ENCODE results near the gene ANKRD6.

Gene ANKRD6

DNA sequence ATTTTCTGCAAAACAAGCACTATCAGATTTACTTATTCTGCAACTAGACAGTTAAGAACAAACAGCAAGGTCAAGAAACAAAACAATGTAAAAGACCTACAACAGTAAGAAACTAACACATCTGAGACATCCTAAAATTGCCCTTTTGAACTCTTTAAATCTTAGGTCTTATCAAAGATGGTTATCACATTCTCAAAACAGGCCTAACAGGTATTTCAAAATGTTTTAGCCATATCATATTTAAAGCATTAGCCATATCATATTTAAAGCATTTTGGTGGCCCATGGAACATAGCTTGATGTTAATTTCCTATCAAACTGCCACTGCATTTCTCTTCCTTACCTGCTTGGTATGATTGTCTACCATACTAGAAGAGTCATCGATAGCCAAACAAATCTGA lies 216.7 kb downstream of the ANKRD6 start:
- DNase-seq: no peak
- Histone ChIP-seq H3K27me3 (replicated peaks; ENCODE audit: control insufficient read depth, insufficient read depth, low read length, poor library complexity, severe bottlenecking) (no peaks in the 10 kb centered on the region), H3K4me1 (ENCODE audit: control insufficient read depth, insufficient read depth, low read length, poor library complexity, severe bottlenecking) (no peaks in the 10 kb centered on the region), H3K27ac (ENCODE audit: insufficient read depth, low read length, poor library complexity, severe bottlenecking) (no peak overlapping the region), H3K4me3 (ENCODE audit: insufficient read depth, low read depth, low read length, poor library complexity, severe bottlenecking) (no peak overlapping the region), H3K9me3 (ENCODE audit: control insufficient read depth, low read length) (no peaks in the 10 kb centered on the region), H3K36me3 (ENCODE audit: control insufficient read depth, insufficient read depth, low read length) (peaks cover 64% of the 10 kb centered on the region)

- Histone ChIP-seq H3K27ac (ENCODE audit: insufficient read depth, low read length, poor library complexity, severe bottlenecking) (no peak overlapping the region), H3K4me3 (ENCODE audit: insufficient read depth, low read depth, low read length, poor library complexity, severe bottlenecking) (no peak overlapping the region), H3K27me3 (replicated peaks; ENCODE audit: control insufficient read depth, insufficient read depth, low read length, poor library complexity, severe bottlenecking) (no peaks in the 10 kb centered on the region), H3K4me1 (ENCODE audit: control insufficient read depth, insufficient read depth, low read length, poor library complexity, severe bottlenecking) (no peaks in the 10 kb centered on the region), H3K36me3 (ENCODE audit: control insufficient read depth, insufficient read depth, low read length) (peaks cover 65% of the 10 kb centered on the region), H3K9me3 (ENCODE audit: control insufficient read depth, low read length) (no peaks in the 10 kb centered on the region)
- no peak for DNase-seq
These were observed 217.6 kb downstream of the ANKRD6 start for GRCh38 chr6:89650579-89650978.

DNA sequence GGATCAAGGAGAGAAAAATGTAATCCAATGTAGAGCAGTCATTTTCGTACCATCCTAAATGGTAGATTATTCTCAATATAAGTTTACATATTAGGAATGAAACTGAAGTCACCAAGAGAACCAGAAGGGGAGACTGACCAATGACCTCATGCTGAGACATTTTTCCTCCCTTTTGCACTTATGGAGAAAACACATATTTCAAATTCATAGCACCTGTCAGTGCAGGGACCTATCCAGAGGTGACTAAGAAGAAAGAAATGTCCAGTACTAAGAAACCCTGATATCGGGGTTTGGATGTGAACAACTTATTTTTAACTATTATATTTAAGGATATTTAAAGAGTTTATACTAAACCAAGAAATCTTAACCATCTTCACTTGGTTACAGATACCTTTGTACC lies 222.2 kb downstream of the ANKRD6 start:
- Histone ChIP-seq H3K4me3 (ENCODE audit: insufficient read depth, low read depth, low read length, poor library complexity, severe bottlenecking) (no peak overlapping the region), H3K27me3 (replicated peaks; ENCODE audit: control insufficient read depth, insufficient read depth, low read length, poor library complexity, severe bottlenecking) (no peaks in the 10 kb centered on the region), H3K36me3 (ENCODE audit: control insufficient read depth, insufficient read depth, low read length) (peaks cover 69% of the 10 kb centered on the region), H3K4me1 (ENCODE audit: control insufficient read depth, insufficient read depth, low read length, poor library complexity, severe bottlenecking) (no peaks in the 10 kb centered on the region), H3K27ac (ENCODE audit: insufficient read depth, low read length, poor library complexity, severe bottlenecking) (no peak overlapping the region), H3K9me3 (ENCODE audit: control insufficient read depth, low read length) (no peaks in the 10 kb centered on the region)
- DNase-seq: no peak

DNA sequence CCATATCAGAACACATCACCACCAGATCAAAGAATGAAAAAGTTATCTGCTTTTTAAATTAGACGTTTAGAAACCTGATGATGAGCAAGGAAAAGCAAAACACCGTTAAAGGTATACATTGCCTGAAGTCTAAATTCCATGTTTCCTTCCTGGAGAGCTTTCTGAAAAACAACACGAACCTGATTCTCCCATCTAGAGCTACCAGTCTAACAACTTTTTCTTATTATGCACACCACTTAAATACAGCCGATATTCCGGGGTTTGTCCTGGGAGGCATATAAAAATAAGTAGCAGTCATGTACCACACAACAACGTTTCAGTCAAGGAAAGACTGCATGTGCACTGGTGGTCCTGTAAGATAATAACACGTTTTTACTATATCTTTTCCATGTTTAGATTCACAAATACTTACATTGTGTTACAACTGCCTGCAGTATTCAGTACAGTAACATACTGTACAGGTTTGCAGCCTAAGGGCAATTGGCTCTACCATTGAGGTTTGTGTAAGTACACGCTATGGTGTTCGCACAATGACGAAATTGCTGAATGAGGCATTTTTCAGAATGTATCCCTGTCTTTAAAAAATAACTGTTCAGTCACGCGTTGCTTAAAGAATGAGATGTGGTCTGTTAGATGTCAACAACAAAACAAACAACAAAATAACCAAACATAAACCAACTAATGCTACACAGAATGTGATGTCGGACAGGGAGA lies 224.7 kb downstream of the ANKRD6 start:
- Histone ChIP-seq H3K4me1 (ENCODE audit: control insufficient read depth, insufficient read depth, low read length, poor library complexity, severe bottlenecking) (no peaks in the 10 kb centered on the region), H3K4me3 (ENCODE audit: insufficient read depth, low read depth, low read length, poor library complexity, severe bottlenecking) (no peak overlapping the region), H3K27me3 (replicated peaks; ENCODE audit: control insufficient read depth, insufficient read depth, low read length, poor library complexity, severe bottlenecking) (no peaks in the 10 kb centered on the region), H3K36me3 (ENCODE audit: control insufficient read depth, insufficient read depth, low read length) (peaks cover 67% of the 10 kb centered on the region), H3K9me3 (ENCODE audit: control insufficient read depth, low read length) (no peaks in the 10 kb centered on the region), H3K27ac (ENCODE audit: insufficient read depth, low read length, poor library complexity, severe bottlenecking) (no peak overlapping the region)
- DNase-seq: no peak

DNA sequence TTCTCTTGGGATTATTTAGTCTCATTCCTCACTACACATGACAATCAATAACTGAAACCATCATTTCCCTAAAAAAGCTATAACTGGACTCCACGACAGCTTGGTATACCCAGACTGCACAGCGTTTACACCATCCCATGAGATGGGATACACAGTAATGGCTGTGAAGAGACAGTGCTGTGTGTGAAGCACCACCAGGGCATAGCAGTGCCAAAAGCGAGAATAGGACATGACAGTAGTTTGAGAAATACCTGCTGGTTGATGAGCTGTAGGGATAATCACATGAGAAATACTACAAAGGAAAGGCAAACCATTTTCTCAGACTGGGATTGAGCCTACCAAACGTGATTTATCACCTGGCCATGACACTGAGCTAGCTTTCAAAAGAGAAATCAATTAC lies 228.0 kb downstream of the ANKRD6 start:
- no peak for DNase-seq
- no peaks in the 10 kb centered on the region for H3K4me1 ChIP-seq (ENCODE audit: control insufficient read depth, insufficient read depth, low read length, poor library complexity, severe bottlenecking)
- no peaks in the 10 kb centered on the region for H3K9me3 ChIP-seq (ENCODE audit: control insufficient read depth, low read length)
- no peak overlapping the region for H3K4me3 ChIP-seq (ENCODE audit: insufficient read depth, low read depth, low read length, poor library complexity, severe bottlenecking)
- no peaks in the 10 kb centered on the region for H3K27me3 ChIP-seq (replicated peaks; ENCODE audit: control insufficient read depth, insufficient read depth, low read length, poor library complexity, severe bottlenecking)
- peaks cover 76% of the 10 kb centered on the region for H3K36me3 ChIP-seq (ENCODE audit: control insufficient read depth, insufficient read depth, low read length)
- H3K27ac ChIP-seq (ENCODE audit: insufficient read depth, low read length, poor library complexity, severe bottlenecking): no peak overlapping the region

DNA sequence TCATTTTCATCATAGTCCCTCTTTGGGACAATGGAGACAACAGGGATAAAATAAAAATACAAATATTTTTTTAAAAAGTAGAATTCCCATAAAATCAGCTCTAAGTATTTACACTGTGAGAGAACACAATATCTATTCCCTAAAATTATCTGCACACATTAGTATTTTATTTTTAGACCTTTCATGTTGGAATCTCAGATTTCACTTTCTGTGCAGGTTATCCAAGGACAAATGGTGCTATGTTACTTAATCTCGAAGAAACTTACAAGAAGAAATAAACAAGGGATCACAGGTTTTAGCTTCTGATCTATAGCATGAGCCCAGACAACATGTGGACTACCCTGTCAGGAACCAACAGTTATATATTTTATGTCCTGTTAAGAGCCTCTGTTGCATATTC lies 228.6 kb downstream of the ANKRD6 start:
- DNase-seq: no peak
- H3K9me3 ChIP-seq (ENCODE audit: control insufficient read depth, low read length): no peaks in the 10 kb centered on the region
- H3K4me3 ChIP-seq (ENCODE audit: insufficient read depth, low read depth, low read length, poor library complexity, severe bottlenecking): no peak overlapping the region
- H3K36me3 ChIP-seq (ENCODE audit: control insufficient read depth, insufficient read depth, low read length): peaks cover 76% of the 10 kb centered on the region
- H3K27ac ChIP-seq (ENCODE audit: insufficient read depth, low read length, poor library complexity, severe bottlenecking): no peak overlapping the region
- H3K27me3 ChIP-seq (replicated peaks; ENCODE audit: control insufficient read depth, insufficient read depth, low read length, poor library complexity, severe bottlenecking): no peaks in the 10 kb centered on the region
- no peaks in the 10 kb centered on the region for H3K4me1 ChIP-seq (ENCODE audit: control insufficient read depth, insufficient read depth, low read length, poor library complexity, severe bottlenecking)

DNA sequence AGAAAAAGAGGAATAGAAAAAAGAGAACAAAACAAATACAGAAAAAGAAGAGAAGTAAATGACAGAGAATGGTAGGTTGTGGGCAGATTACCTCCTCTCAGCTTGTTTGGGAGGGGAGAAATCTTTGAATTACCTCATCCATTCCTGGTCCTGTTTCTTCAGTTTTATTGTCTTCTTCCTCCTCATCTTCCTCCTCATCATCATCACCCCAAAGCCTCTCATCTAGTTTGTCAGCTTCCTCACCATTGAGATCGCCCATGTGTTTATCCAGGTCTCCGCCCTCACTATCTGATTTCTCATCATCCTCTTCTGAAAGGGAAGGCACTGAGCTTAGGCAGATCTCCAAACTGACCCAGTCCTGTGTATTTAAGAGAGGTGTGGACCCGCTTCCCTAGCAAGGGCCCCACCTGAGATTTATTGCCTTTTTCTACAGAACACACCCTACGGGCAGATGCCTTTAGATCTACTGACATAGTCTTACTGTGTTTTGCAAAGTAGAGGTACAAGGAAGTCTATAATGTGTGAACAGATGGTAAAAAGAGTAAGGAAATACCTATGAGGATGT lies 229.8 kb downstream of the ANKRD6 start:
- Histone ChIP-seq H3K9me3 (ENCODE audit: control insufficient read depth, low read length) (no peaks in the 10 kb centered on the region), H3K4me3 (ENCODE audit: insufficient read depth, low read depth, low read length, poor library complexity, severe bottlenecking) (no peak overlapping the region), H3K36me3 (ENCODE audit: control insufficient read depth, insufficient read depth, low read length) (peaks cover 76% of the 10 kb centered on the region), H3K27me3 (replicated peaks; ENCODE audit: control insufficient read depth, insufficient read depth, low read length, poor library complexity, severe bottlenecking) (no peaks in the 10 kb centered on the region), H3K4me1 (ENCODE audit: control insufficient read depth, insufficient read depth, low read length, poor library complexity, severe bottlenecking) (no peaks in the 10 kb centered on the region), H3K27ac (ENCODE audit: insufficient read depth, low read length, poor library complexity, severe bottlenecking) (no peak overlapping the region)
- no peak for DNase-seq

- Histone ChIP-seq H3K27me3 (replicated peaks; ENCODE audit: control insufficient read depth, insufficient read depth, low read length, poor library complexity, severe bottlenecking) (no peaks in the 10 kb centered on the region), H3K36me3 (ENCODE audit: control insufficient read depth, insufficient read depth, low read length) (peaks cover 81% of the 10 kb centered on the region), H3K9me3 (ENCODE audit: control insufficient read depth, low read length) (no peaks in the 10 kb centered on the region), H3K4me3 (ENCODE audit: insufficient read depth, low read depth, low read length, poor library complexity, severe bottlenecking) (no peak overlapping the region), H3K27ac (ENCODE audit: insufficient read depth, low read length, poor library complexity, severe bottlenecking) (no peak overlapping the region), H3K4me1 (ENCODE audit: control insufficient read depth, insufficient read depth, low read length, poor library complexity, severe bottlenecking) (no peaks in the 10 kb centered on the region)
- no peak for DNase-seq
These were observed 235.1 kb downstream of the ANKRD6 start for GRCh38 chr6:89667872-89668556.

GRCh38 chr6:89669002-89669401 lies 236.1 kb downstream of the ANKRD6 start:
- Histone ChIP-seq H3K36me3 (ENCODE audit: control insufficient read depth, insufficient read depth, low read length) (peaks cover 85% of the 10 kb centered on the region), H3K27me3 (replicated peaks; ENCODE audit: control insufficient read depth, insufficient read depth, low read length, poor library complexity, severe bottlenecking) (no peaks in the 10 kb centered on the region), H3K9me3 (ENCODE audit: control insufficient read depth, low read length) (no peaks in the 10 kb centered on the region), H3K27ac (ENCODE audit: insufficient read depth, low read length, poor library complexity, severe bottlenecking) (no peak overlapping the region), H3K4me3 (ENCODE audit: insufficient read depth, low read depth, low read length, poor library complexity, severe bottlenecking) (no peak overlapping the region), H3K4me1 (ENCODE audit: control insufficient read depth, insufficient read depth, low read length, poor library complexity, severe bottlenecking) (no peaks in the 10 kb centered on the region)
- DNase-seq: no peak

- Histone ChIP-seq H3K36me3 (ENCODE audit: control insufficient read depth, insufficient read depth, low read length) (peaks cover 89% of the 10 kb centered on the region), H3K9me3 (ENCODE audit: control insufficient read depth, low read length) (no peaks in the 10 kb centered on the region), H3K4me1 (ENCODE audit: control insufficient read depth, insufficient read depth, low read length, poor library complexity, severe bottlenecking) (no peaks in the 10 kb centered on the region), H3K27me3 (replicated peaks; ENCODE audit: control insufficient read depth, insufficient read depth, low read length, poor library complexity, severe bottlenecking) (no peaks in the 10 kb centered on the region), H3K4me3 (ENCODE audit: insufficient read depth, low read depth, low read length, poor library complexity, severe bottlenecking) (no peak overlapping the region), H3K27ac (ENCODE audit: insufficient read depth, low read length, poor library complexity, severe bottlenecking) (no peak overlapping the region)
- DNase-seq: no peak
These were observed 238.1 kb downstream of the ANKRD6 start for GRCh38 chr6:89670935-89671565.
